Stimulated activated CD4-positive, alpha-beta T cell treated with anti-CD3 and anti-CD28 coated beads, TNF-alpha, amount 100 ng/mL, for 24 hours (primary cell): Measurements from ENCODE around the gene CEP135.
"Not testable (repeated sequence)": the region's sequence is repeated elsewhere in the genome, so short reads cannot be mapped to it uniquely, and the experiment has no call there.

ENCODE experiments used
- DNase-seq, 3 experiments: peaks; one replicate each; pipeline ENCODE4 v3.0.0-alpha.2; 2020; ENCODE audit warnings: low read depth in 3 of 3

The CEP135 gene

GRCh38 chr4:55939421-55939820 is 9.3 kb upstream of the CEP135 start:
- DNase-seq: no peak

GRCh38 chr4:55941881-55942396 is 6.8 kb upstream of the CEP135 start:
- DNase-seq: no peak

GRCh38 chr4:55947254-55947882 is 1.4 kb upstream of the CEP135 start:
- no peak for DNase-seq

DNA sequence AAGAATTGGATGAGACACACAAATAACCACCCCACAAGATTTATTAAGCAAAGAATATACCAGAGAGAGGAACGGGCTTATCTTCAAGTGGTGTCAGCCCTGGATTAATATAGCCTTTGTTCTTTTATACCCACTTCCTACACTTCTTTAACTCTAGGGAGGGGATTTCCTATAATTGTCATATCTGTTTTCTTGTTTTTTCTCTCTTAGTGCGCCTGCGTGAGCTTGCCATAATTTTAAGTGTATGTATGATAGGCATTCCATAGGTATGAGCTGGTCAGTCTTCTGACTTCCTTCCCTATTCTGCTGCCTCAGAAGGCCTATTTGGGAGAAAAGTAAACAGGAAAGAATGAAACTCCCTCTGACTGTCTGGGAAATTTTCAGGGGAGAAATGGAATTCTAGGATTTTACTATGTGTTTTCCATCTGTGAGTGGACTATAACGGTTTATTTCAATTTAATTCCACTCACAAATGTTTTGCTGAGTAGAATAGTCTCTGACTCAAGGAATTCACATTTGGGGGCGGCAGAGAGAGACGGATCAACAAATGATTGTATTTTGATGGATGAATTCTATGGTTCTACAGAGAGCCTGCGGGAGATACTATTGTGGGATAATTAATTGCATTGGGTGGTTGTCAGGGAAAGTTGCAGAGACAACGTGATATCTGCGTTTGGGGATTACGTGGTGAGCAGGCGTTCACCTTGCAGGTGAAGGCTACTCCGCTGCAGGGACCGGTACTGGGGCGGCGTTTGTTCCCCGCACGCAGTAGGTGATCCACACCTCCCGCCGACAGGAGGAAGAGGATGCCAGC is 626 bp upstream of the CEP135 start:
- DNase-seq: peak; percentile 19 to 39 (median 20)

DNA sequence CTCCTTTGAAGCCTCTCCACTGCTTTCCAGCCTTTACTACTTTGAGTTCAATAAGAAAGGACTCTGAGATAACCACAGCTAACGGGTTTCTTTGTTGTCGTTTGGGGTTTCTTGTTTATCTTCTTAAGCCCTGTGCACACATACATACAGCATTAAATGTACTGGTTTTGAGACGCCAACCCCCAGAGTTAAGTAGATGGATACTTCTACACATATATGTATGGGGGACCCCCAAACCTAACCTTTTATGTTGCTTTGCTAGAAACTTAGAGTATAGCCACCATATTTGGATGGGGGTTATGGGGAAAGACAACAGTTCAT is 697 bp downstream of the CEP135 start:
- DNase-seq: no peak

GRCh38 chr4:55951191-55951922 is 2.6 kb downstream of the CEP135 start:
- DNase-seq: no peak

- no peak for DNase-seq
Observed at GRCh38 chr4:55955710-55956109, 7.0 kb downstream of the CEP135 start.

GRCh38 chr4:55959655-55960054 is 10.9 kb downstream of the CEP135 start:
- DNase-seq: no peak

- no peak for DNase-seq
Observed at GRCh38 chr4:55964046-55964445, 15.3 kb downstream of the CEP135 start.

DNA sequence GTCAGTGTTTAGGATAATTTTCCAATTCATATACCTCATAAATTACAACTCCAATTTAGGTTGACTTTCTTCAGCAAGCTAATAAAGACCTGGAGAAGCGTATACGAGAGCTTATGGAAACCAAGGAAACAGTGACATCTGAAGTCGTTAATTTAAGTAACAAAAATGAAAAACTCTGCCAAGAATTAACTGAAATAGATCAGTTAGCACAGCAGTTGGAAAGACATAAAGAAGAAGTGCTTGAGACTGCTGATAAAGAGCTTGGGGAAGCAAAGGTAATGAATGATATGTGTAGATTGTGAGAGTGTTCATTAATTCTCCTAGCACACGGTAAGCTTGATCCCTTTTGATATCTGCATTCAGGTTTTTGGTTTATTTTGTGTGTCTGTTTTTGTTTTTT is 16.8 kb downstream of the CEP135 start:
- DNase-seq: no peak

GRCh38 chr4:55966324-55966723 is 17.6 kb downstream of the CEP135 start:
- DNase-seq: not testable (repeated sequence)

GRCh38 chr4:55967376-55967775 is 18.6 kb downstream of the CEP135 start:
- DNase-seq: no peak

DNA sequence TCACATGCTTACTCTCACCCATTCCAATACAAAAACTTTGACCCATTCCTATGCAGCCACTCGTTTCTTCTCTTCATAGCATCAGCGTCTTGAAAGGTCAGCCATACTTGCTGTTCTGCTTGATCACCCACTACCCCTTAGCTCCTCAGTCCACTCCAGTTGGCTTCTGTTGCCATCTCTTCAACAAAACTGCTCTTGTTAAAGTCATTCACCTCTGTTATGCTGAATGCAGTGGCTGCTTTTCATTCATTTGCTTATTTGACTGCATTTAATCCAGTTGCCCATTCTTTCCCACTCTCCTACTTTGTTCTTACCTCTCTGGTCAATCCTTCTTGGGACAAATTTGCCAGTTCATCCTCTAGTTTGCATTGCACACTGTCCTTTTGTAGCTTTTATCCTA is 24.9 kb downstream of the CEP135 start:
- no peak for DNase-seq

- no peak for DNase-seq
Observed at GRCh38 chr4:55977811-55978210, 29.1 kb downstream of the CEP135 start.

DNA sequence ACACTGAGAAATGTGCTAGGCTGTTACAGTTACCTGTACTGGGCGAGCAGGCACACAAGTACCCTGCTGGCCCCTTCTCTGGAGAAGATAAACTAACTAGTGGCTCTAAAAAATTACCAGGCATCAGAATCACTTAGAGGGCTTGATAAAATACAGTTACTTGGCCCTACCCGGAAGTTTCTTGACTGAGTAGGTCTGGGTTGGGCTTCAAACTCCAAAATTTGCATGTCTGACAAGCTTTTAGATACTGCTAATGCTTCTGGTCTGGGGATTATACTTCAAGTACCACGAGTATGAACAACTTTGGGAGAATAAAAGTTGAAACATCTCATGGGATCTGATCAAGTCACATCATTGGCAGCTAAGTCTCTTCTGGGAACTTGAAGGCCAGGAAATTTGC is 30.8 kb downstream of the CEP135 start:
- DNase-seq: no peak

GRCh38 chr4:55980725-55981124 is 32.0 kb downstream of the CEP135 start:
- DNase-seq: no peak

GRCh38 chr4:55982976-55983375 is 34.2 kb downstream of the CEP135 start:
- DNase-seq: no peak

DNA sequence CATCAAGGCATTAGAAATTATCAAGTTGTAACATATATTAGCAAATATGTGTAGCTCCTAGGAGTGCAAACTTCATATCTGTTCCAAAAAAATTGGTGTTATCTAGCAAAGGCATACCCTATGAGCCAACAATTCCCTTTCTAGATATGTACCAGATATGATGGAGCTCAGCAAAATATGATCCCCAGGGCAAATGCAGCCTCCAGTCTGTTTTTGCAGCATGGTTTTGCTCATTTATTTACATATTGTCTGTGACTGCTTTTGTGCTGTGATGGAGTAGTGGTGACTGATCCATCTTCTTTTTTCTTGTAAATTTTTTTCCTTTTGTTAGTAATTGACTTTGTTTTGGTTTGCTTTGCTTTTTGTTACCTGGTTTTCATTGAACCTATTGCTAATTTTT is 41.0 kb downstream of the CEP135 start:
- no peak for DNase-seq

DNA sequence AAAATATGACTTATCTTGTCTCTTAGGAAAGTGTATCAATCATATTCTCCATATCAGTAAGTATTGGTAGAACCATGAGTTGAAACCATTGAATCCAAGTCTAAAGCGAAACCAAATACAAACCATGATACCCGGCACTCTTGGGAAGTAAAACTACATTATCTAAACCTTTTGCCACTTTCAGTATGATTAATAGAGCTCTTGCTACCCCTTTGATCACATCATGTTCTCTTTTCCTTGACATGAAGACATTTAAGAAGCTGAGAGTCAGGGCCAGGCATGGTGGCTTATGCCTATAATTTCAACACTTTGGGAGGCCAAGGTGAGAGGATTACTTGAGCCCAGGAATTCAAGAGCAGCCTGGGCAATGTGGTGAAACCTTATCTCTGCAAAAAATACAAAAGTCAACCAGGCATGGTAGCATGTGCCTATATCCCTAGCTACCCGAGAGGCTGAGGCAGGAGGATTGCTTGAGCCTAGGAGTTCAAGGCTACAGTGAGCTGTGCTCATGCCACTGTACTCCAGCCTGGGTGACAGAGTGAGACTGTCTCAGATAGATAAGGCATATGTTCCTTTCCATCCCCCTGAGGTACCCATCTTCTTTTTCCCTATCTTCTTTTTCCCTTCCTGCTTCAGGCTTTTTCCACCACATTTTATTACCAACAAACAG is 45.4 kb downstream of the CEP135 start:
- DNase-seq: no peak

DNA sequence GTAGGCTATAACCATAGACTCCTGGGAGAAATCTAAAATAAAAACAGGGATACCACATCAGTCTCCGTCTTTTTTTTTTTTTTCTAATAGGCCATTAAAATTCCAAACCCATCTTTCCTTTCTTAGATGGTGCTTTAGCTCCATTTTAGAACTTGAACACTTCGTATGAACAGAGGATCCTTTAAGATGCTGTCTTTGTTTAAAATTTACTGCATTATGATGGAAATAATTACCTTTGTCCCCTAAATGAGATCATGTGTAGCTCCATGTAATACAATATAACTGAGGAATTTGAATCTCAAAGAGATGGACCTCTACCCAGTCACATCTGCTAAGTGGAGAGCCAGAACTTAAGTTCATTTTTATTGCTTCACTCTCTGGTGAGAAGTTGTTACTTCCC is 47.9 kb downstream of the CEP135 start:
- no peak for DNase-seq

DNA sequence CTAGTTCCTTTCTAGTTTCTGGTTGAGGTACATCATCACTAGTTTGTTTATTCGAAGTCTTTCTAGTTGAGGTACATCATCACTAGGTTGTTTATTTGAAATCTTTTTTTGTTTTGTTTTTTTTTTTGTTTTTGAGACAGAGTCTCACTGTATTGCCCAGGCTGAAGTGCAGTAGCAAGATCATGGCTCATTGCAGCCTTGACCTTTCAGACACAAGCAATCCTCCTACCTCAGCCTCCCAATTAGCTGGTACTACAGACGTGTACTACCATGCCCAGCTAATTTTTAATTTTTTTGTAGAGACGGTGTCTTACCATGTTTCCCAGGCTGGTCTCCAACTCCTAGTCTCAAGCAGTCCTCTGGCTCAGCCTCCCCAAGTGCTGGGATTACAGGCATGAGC is 54.9 kb downstream of the CEP135 start:
- no peak for DNase-seq

- no peak for DNase-seq
Observed at GRCh38 chr4:56004235-56004634, 55.5 kb downstream of the CEP135 start.
